ENCODE results near the gene MKX. TPM values are rescaled to one million over a fixed set of nuclear protein-coding genes. Genes with fewer than 3 reads are reported as not detected.

Gene MKX
- polyA plus RNA-seq, 2 of the 4 experiments (the other 2 are of a cell fraction) = 0.03 TPM; not detected in 1

- WGBS (ENCODE audit: missing lambda C conversion rate) = 42% methylated on average over 3 of the region's 3 CpGs
- DNase-seq (ENCODE audit: low read depth in 1 of 2, low spot score in 1 of 2) = no peak
- no peaks in the 10 kb centered on the region for H3K4me1 ChIP-seq
- H3K9me3 ChIP-seq = no peaks in the 10 kb centered on the region
- FAIRE-seq = no peak
- H3K4me2 ChIP-seq = no peak overlapping the region
- ATAC-seq = no peak
- CTCF ChIA-PET = interaction anchor here (0.7 kb wide), 1 partner anchor 335 kb away, joined by 3 read pairs; no protein-coding TSS in a partner anchor
- no peak overlapping the region for H3K27ac ChIP-seq
- no peak for TF ChIP-seq CBX8 (IDR thresholded peaks at IDR 0.05)
- TF ChIP-seq ESRRA (IDR thresholded peaks at IDR 0.05; ENCODE audit: borderline replicate concordance, low read length) = no peak
- TF ChIP-seq CEBPB (IDR thresholded peaks at IDR 0.05) = peak; percentile 28 to 38; a peak in 2 of 4 replicates
- no peak for TF ChIP-seq KDM5A (IDR thresholded peaks at IDR 0.05)
- no peak overlapping the region for H3K4me3 ChIP-seq
- POLR2A ChIA-PET = no interaction called here
Observed at GRCh38 chr10:27661514-27662286, 83.9 kb downstream of the MKX start.

GRCh38 chr10:27660711-27661110 is 84.9 kb downstream of the MKX start:
- TF ChIP-seq POLR2A (IDR thresholded peaks at IDR 0.05; ENCODE audit: low read length) (no peak), MAFK (IDR thresholded peaks at IDR 0.05; ENCODE audit: partially characterized antibody) (no peak), CBX2 (IDR thresholded peaks at IDR 0.05; ENCODE audit: borderline replicate concordance, low read depth) (no peak), ELK1 (IDR thresholded peaks at IDR 0.05; ENCODE audit: low read depth, low read length) (no peak), FOXS1 (CRISPR knock-in tag; IDR thresholded peaks at IDR 0.05) (no peak), MAZ (IDR thresholded peaks at IDR 0.05; ENCODE audit: borderline replicate concordance, low read depth, low read length) (no peak), FOSL2 (IDR thresholded peaks at IDR 0.05) (no peak), FOSL2 (CRISPR knock-in tag; IDR thresholded peaks at IDR 0.05) (no peak), HDAC2 (IDR thresholded peaks at IDR 0.05) (no peak), TFCP2L1 (CRISPR knock-in tag; IDR thresholded peaks at IDR 0.05) (no peak), ESRRA (IDR thresholded peaks at IDR 0.05; ENCODE audit: borderline replicate concordance, low read length) (no peak), CEBPB (IDR thresholded peaks at IDR 0.05) (no peak), CHD4 (IDR thresholded peaks at IDR 0.05; ENCODE audit: borderline replicate concordance) (no peak), RCOR1 (IDR thresholded peaks at IDR 0.05; ENCODE audit: low read depth, low read length) (no peak), RNF2 (IDR thresholded peaks at IDR 0.05; ENCODE audit: borderline replicate concordance, low read depth) (no peak), NFE2L2 (conservative IDR thresholded peaks at IDR 0.05; ENCODE audit: low read length) (no peak), ATOH8 (CRISPR knock-in tag; IDR thresholded peaks at IDR 0.05; ENCODE audit: low read depth) (no peak), NR3C1 (IDR thresholded peaks at IDR 0.05) (no peak)
- Histone ChIP-seq H3K4me3 (no peak overlapping the region), H3K4me2 (no peak overlapping the region), H3K27ac (no peak overlapping the region), H3K9me3 (no peaks in the 10 kb centered on the region), H3K4me1 (no peaks in the 10 kb centered on the region)
- DNase-seq (ENCODE audit: low read depth in 1 of 2, low spot score in 1 of 2) (no peak), FAIRE-seq (no peak), ATAC-seq (no peak)
- POLR2A ChIA-PET = no interaction called here
- CTCF ChIA-PET = interaction anchor here (0.6 to 1.2 kb wide), 3 partner anchors 102 to 334 kb away, joined by 3 to 4 read pairs (median 3); no protein-coding TSS in a partner anchor
- 36% methylated on average over 4 of the region's 4 CpGs for WGBS (ENCODE audit: missing lambda C conversion rate)

GRCh38 chr10:27660268-27660667 is 85.4 kb downstream of the MKX start:
- Histone ChIP-seq H3K4me3 (no peak overlapping the region), H3K9me3 (no peaks in the 10 kb centered on the region), H3K4me2 (no peak overlapping the region), H3K4me1 (no peaks in the 10 kb centered on the region), H3K27ac (no peak overlapping the region)
- ChIA-PET CTCF (interaction anchor here (0.6 to 1.2 kb wide), 2 partner anchors 102 to 290 kb away, joined by 3 to 4 read pairs; no protein-coding TSS in a partner anchor), POLR2A (no interaction called here)
- 42% methylated on average over 11 of the region's 11 CpGs for WGBS (ENCODE audit: missing lambda C conversion rate)
- TF ChIP-seq FOSB (CRISPR knock-in tag; IDR thresholded peaks at IDR 0.05) = no peak
- no peak for TF ChIP-seq HEYL (CRISPR knock-in tag; IDR thresholded peaks at IDR 0.05)
- TF ChIP-seq RAD21 (conservative IDR thresholded peaks at IDR 0.05 in 1 of 2, IDR thresholded peaks at IDR 0.05 in 1 of 2) = no peak
- no peak for TF ChIP-seq POLR2AphosphoS2 (conservative IDR thresholded peaks at IDR 0.05; ENCODE audit: low read length)
- no peak for TF ChIP-seq CBX2 (IDR thresholded peaks at IDR 0.05; ENCODE audit: borderline replicate concordance, low read depth)
- no peak for TF ChIP-seq CBX8 (IDR thresholded peaks at IDR 0.05)
- TF ChIP-seq CEBPB (IDR thresholded peaks at IDR 0.05) = no peak
- no peak for TF ChIP-seq PHF8 (IDR thresholded peaks at IDR 0.05; ENCODE audit: borderline replicate concordance, low read depth)
- FAIRE-seq (no peak), DNase-seq (ENCODE audit: low read depth in 1 of 2, low spot score in 1 of 2) (no peak), ATAC-seq (no peak)
